Measurements from ENCODE around the gene ZNF143.

ZNF143 gene

GRCh38 chr11:9571763-9572115 lies 110.9 kb downstream of the ZNF143 start:
- no peak overlapping the region for H3K4me3 ChIP-seq (ENCODE audit: low read depth in 1 of 2, low read length in 1 of 2)
- H3K27me3 ChIP-seq: peaks cover 10% of the 10 kb centered on the region
- TF ChIP-seq CTCF (IDR thresholded peaks at IDR 0.05): no peak
- peaks cover 21 to 24% of the 10 kb centered on the region in 2 experiments for H3K4me1 ChIP-seq (ENCODE audit: control insufficient read depth in 1 of 2, insufficient read depth in 1 of 2, low read depth in 1 of 2, low read length in 1 of 2)
- H3K27ac ChIP-seq: no peak overlapping the region
- no peaks in the 10 kb centered on the region for H3K9me3 ChIP-seq
- H3K36me3 ChIP-seq: no peaks in the 10 kb centered on the region

GRCh38 chr11:9573052-9573774 lies 112.4 kb downstream of the ZNF143 start, which contains the start of gene WEE1:
Gene WEE1, plus strand, starts transcription at chr11:9573670. Its CDS starts 264 bp downstream, at chr11:9573934.
- no peaks in the 10 kb centered on the region for H3K9me3 ChIP-seq
- H3K4me3 ChIP-seq (ENCODE audit: low read depth in 1 of 2, low read length in 1 of 2): peak within 1 kb of the TSS; percentile 70 to 93
- peaks cover 10% of the 10 kb centered on the region for H3K27me3 ChIP-seq
- H3K4me1 ChIP-seq (ENCODE audit: control insufficient read depth in 1 of 2, insufficient read depth in 1 of 2, low read depth in 1 of 2, low read length in 1 of 2): peaks cover 21 to 24% of the 10 kb centered on the region in 2 experiments
- H3K36me3 ChIP-seq: no peaks in the 10 kb centered on the region
- TF ChIP-seq CTCF (IDR thresholded peaks at IDR 0.05): no peak
- H3K27ac ChIP-seq: peak within 1 kb of the TSS; percentile 52

GRCh38 chr11:9573775-9574621 lies 113.2 kb downstream of the ZNF143 start:
- Histone ChIP-seq H3K4me3 (ENCODE audit: low read depth in 1 of 2, low read length in 1 of 2) (peak overlapping the region; percentile 70 to 93), H3K4me1 (ENCODE audit: control insufficient read depth in 1 of 2, insufficient read depth in 1 of 2, low read depth in 1 of 2, low read length in 1 of 2) (peaks cover 21 to 24% of the 10 kb centered on the region in 2 experiments), H3K27me3 (peaks cover 10% of the 10 kb centered on the region), H3K36me3 (no peaks in the 10 kb centered on the region), H3K9me3 (no peaks in the 10 kb centered on the region), H3K27ac (peak overlapping the region; percentile 52)
- TF ChIP-seq CTCF (IDR thresholded peaks at IDR 0.05): no peak

- TF ChIP-seq CTCF (IDR thresholded peaks at IDR 0.05): no peak
- Histone ChIP-seq H3K36me3 (no peaks in the 10 kb centered on the region), H3K27ac (no peak overlapping the region), H3K9me3 (no peaks in the 10 kb centered on the region), H3K27me3 (peaks cover 10% of the 10 kb centered on the region), H3K4me1 (ENCODE audit: control insufficient read depth in 1 of 2, insufficient read depth in 1 of 2, low read depth in 1 of 2, low read length in 1 of 2) (peaks cover 21 to 24% of the 10 kb centered on the region in 2 experiments), H3K4me3 (ENCODE audit: low read depth in 1 of 2, low read length in 1 of 2) (peak overlapping the region; percentile 70 to 93)
These were observed 113.9 kb downstream of the ZNF143 start for GRCh38 chr11:9574622-9575259.

All from neutrophil (primary cell).